LNCAP (cell line): ENCODE data around the gene MUC5B.

Experiments used
- TF ChIP-seq, protein P1 (sequence below): fragments of 450-650 bp; IDR thresholded peaks from 2 replicates; pipeline ENCODE4 v1.5.1; 2017; ENCODE audit warnings: mild to moderate bottlenecking

The MUC5B gene

DNA sequence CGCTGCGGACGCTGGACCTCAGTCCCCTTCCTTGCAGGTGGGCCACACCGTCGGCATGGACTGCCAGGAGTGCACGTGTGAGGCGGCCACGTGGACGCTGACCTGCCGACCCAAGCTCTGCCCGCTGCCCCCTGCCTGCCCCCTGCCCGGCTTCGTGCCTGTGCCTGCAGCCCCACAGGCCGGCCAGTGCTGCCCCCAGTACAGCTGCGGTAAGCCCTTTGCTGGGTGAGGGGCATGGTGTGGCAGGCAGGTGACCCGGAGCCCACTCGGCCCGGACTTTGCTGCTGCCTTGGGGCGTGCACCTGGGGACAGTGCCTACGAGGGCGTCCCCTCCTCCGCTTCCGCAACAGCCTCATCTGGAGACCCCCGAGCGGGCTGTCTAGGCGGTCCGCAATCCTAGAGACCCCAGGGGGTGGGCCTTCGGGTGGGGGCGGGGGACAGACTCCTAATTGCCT, 25.4 kb upstream of the MUC5B start:
- TF ChIP-seq, protein P1, sequence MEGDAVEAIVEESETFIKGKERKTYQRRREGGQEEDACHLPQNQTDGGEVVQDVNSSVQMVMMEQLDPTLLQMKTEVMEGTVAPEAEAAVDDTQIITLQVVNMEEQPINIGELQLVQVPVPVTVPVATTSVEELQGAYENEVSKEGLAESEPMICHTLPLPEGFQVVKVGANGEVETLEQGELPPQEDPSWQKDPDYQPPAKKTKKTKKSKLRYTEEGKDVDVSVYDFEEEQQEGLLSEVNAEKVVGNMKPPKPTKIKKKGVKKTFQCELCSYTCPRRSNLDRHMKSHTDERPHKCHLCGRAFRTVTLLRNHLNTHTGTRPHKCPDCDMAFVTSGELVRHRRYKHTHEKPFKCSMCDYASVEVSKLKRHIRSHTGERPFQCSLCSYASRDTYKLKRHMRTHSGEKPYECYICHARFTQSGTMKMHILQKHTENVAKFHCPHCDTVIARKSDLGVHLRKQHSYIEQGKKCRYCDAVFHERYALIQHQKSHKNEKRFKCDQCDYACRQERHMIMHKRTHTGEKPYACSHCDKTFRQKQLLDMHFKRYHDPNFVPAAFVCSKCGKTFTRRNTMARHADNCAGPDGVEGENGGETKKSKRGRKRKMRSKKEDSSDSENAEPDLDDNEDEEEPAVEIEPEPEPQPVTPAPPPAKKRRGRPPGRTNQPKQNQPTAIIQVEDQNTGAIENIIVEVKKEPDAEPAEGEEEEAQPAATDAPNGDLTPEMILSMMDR: no peak

DNA sequence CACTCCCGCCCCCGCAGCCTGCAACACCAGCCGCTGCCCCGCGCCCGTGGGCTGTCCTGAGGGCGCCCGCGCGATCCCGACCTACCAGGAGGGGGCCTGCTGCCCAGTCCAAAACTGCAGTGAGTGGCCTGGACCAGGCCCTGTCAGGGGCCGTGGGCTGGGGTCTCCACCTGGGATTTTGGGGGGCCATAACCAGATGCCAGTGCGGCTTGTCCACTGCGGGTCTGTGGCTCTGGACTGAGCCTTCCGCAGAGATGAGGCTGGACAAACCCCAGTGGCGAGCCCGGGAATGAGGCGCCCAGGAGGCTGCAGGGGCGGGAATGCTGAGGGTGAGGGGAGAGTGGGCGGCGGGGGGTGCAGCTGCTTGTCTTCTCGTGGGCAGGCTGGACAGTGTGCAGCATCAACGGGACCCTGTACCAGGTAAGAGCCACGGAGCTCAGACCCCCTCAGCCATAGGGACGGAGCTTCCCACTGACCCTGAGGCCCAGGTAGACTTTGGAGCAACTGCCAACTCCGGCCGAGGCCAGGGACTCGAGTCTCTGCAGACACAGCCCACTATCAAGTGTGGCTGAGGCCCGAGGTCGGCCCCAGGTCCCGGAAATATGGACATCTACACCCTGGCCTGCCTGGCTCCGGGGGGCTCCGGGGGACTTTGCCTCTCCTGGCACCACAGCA, 24.8 kb upstream of the MUC5B start:
- TF ChIP-seq, protein P1: no peak

DNA sequence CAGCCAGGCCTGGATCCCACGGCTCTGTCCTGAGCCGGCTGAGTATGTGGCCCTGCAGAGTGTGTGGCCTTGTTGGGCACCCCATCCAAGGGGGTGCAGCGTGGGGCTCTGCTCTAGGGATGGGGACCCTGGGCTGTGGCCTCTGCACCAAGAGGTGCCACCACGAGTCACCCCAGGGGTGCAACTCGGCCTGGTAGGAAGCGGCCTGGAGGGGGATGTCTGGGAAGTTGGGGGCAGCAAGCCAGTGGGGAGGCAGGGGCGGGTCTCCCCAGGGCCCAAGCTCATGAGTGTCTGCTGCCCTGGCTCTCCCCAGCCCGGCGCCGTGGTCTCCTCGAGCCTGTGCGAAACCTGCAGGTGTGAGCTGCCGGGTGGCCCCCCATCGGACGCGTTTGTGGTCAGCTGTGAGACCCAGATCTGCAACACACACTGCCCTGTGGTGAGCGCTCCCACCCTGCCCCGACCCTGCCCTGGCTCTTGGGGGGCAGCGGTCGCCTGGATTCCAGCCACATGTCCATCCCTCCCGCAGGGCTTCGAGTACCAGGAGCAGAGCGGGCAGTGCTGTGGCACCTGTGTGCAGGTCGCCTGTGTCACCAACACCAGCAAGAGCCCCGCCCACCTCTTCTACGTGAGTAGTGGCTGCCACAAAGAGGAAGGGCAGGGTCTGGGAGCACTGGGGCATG, 24.2 kb upstream of the MUC5B start:
- TF ChIP-seq, protein P1: no peak

DNA sequence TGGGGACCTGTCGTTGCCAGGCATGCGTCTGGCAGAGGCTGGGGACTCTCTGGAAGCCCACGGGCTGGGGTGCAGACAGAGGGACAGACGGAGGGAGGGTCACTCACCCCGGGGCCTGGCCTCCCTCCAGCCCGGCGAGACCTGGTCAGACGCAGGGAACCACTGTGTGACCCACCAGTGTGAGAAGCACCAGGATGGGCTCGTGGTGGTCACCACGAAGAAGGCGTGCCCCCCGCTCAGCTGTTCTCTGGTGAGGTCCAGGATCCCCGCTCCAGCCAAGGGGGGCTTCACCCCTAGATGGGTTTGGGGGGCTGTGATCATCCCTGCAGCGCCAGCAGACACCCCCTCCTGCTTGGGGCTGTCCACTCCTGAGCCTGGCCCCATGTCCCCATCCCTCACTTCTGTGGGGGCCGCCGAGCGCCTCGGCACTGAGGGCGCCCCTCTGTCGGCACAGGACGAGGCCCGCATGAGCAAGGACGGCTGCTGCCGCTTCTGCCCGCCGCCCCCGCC, 23.6 kb upstream of the MUC5B start:
- TF ChIP-seq, protein P1: no peak

DNA sequence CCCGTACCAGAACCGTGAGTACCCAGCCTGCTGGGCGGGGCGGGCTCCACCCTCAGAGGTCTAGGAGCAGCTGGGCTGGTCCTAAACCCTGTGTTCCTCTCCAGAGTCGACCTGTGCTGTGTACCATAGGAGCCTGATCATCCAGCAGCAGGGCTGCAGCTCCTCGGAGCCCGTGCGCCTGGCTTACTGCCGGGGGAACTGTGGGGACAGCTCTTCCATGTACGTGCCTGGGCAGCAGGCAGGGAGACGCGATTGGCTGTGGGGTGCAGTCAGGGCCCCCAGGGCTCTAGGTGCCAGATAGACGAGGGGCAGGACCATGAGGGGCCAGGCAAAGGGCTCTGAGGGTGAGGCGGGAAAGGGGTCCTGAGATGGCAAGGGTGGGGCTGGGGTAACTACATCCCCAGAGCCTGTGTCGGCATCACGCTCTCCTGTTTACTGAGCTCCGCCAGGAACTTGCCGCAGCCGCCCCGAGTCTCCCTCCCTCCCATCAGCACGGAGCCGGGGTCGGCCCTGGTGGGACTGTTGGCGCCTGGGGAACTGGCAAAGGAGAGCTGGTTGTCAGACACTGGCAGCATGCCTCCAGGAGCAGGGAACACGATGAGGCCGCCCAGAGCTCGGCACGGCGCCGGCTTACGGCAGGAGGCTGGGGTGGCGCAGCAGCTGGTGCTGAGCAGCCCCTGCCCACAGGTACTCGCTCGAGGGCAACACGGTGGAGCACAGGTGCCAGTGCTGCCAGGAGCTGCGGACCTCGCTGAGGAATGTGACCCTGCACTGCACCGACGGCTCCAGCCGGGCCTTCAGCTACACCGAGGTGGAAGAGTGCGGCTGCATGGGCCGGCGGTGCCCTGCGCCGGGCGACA, 22.9 kb upstream of the MUC5B start:
- TF ChIP-seq, protein P1: no peak

DNA sequence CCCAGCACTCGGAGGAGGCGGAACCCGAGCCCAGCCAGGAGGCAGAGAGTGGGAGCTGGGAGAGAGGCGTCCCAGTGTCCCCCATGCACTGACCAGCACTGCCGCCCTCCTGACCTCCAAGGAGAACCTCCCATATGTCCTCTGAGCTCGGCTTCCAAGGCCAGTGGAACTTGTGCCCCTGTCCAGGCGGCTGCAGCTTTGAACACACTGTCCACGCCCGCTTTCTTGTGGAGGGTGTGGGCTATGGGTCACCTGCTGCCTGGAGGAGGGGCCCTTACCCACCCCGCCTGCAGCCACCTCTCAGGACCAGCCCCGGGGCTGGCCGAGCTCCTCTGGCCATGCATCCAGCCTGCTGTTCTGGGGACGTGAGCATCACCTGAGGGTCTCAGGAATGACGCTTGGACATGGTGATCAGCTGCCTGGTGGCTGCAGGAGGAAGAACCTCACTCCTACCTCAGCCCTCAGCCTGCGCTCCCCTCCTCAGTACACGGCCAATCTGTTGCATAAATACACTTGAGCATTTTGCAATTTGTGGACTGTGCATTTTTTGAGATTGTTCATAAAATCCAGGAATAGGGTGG, 22.2 kb upstream of the MUC5B start:
- TF ChIP-seq, protein P1: no peak
